GM21619 (cell line): Measurements from ENCODE around the gene PDE4C.

Source experiments
- ATAC-seq: cut with Tn5 transposase; IDR thresholded peaks from one replicate; pipeline ENCODE4 v1.9.1; 2021; ENCODE audit not compliant: unreplicated experiment

Gene PDE4C

DNA sequence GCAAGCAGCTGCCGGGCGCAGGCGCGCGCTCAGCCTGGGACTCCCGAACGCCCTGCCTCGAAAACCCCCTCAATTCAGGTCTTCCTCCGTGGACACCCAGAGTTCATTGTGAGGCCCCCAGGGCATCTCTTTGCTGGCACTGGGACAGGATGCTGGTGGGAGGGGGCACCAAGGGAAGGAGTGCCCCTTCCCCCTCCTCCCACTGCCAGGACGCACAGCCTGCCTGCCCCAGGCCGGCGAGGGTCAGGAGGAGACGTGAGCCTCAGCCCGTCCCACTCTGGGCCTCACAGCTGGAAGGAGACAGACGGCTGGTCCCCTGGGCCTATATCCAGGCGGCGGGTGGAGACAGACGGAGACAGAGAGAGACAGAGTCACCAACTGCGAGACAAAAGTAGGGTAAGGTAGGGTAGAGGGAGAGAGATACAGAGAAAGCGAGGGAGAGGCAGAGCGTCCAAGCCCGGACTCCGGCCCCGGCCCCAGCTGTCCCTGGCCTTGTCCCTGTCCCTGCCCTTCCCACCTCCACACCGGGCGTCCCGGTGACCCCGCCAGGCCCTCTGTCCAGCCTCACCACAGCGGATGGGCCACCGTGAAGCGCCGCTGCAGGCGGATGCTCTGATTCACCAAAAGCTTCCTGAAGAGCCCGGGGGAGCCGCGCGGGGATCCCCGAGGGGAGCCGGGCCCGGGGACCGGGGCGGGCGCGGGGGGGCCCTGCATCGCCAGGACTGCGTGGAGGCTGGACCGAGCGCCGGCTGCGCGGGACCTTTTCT is at the start of gene PDE4C:
Gene PDE4C, minus strand, starts transcription at position 737 of the 767 bp plus-strand sequence. Its CDS starts 23 bp downstream, at position 714.
- ATAC-seq = no peak

DNA sequence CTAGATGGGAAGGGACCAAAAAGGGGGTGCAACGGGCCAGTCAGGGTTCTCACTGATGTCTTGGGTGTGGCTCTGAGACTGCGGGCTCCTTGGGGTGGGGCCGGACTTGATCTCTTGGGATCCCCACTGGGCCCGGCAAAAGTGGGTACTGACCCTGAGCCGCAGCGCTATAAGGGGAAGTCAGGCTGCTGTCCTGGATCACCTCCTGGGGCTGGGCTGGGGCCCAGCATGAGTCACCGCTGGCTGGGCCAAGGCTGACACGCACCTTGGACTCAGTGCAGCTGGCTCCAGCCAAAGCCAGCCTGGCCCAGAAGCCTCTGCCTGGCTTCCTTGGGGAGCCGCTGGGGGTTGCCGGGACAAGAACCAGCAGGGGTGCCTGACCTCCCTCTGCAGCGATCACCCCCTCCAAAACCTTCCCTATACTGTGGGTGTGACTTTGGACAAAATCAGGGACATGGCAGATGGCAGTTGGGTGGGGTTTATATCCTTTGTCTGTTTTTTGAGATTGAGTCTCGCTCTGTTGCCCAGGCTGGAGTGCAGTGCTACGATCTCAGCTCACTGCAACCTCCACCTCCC is 48.6 kb upstream of the PDE4C start:
- no peak for ATAC-seq

DNA sequence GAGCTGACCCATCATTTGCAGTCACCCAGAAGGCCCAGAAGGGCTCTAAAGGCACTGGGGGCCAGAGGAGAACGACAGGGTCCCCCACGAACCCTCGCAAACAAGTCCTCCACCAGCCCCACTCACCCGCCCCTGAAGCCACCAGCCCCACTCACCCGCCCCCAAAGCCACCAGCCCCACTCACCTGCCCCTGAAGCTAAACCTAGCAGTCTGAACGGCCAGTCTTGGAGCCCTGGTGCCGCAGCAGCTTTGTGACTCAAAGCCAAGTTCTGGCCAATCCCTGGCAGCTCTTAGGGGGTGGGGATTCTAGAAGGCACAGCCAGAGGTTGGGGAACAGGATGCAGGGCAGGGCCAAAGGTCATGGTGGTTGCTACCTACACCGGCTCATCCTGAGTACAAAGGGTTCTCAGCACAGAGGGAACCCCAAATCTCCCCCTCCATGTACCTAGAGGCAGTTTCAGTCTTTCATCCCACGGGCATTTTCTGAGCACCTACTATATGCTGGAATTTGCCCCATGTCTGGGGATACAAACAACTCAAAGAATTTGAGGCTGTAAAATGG is 48.1 kb upstream of the PDE4C start, which contains the start of gene IQCN:
Gene IQCN, minus strand, starts transcription at position 234 of the 562 bp plus-strand sequence. CDS start 4,974 bp downstream, outside the sequence.
- no peak for ATAC-seq

DNA sequence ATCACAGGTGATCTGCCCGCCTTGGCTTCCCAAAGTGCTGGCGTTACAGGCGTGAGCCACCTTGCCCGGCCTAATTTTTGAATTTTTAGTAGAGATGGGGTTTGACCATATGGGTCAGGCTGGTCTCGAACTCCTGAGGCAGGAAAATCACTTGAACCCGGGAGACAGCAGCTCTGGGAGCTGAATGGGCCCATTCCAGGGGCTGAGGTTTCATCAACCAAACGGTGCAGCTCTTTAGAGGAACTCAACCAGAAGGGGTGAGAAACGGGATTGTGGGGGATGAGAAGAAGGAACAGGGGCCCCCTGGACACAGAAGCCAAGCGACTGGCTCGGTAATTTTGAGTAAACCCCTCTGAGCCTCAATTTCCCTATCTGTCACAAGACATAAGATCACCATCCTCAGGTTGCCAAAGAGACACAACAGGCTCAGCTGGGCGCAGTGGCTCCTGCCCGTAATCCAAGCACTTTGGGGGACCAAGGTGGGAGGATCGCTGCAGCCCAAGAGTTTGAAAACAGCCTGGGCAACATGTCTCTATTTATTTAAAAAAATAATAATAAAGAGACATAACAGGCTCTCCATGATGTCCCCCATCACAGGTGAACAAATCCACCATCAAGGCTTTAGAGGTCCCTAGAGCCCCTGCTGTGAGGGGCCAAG is 47.5 kb upstream of the PDE4C start:
- ATAC-seq = no peak

DNA sequence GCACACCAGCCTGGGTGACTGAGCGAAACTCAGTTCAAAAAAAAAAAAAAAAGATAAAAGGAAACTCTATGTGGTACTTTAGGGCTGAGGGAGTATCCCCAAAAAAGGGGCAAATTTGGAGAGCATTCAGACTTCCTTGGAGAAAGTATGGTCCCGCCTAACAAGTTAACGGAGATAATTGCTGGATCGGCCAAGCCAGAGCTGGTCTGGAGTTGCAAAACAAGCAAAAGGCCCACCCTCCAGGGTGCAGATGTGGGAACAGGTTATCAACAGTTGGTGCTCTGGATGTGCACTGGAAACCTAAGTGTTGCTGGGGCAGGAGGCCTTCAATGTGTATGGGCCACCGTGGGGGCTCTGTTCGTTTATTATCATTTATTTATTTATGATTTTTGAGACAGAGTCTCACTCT is 45.2 kb upstream of the PDE4C start:
- ATAC-seq = no peak

DNA sequence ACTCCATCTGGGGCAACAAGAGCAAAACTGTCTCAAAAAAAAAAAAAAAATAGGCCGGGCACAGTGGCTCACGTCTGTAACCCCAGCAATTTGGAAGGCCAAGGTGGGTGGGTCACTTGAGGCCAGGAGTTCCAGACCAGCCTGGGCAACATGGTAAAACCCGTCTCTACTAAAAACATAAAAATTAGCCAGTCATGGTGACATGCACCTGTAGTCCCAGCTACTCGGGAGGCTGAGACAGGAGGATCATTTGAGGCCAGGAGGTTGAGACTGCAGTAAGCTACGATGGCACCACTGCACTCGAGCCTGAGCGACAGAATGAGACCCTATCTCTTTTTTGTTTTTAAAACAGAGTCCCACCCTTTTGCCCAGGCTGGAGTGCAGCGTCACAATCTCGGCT is 44.1 kb upstream of the PDE4C start:
- no peak for ATAC-seq

DNA sequence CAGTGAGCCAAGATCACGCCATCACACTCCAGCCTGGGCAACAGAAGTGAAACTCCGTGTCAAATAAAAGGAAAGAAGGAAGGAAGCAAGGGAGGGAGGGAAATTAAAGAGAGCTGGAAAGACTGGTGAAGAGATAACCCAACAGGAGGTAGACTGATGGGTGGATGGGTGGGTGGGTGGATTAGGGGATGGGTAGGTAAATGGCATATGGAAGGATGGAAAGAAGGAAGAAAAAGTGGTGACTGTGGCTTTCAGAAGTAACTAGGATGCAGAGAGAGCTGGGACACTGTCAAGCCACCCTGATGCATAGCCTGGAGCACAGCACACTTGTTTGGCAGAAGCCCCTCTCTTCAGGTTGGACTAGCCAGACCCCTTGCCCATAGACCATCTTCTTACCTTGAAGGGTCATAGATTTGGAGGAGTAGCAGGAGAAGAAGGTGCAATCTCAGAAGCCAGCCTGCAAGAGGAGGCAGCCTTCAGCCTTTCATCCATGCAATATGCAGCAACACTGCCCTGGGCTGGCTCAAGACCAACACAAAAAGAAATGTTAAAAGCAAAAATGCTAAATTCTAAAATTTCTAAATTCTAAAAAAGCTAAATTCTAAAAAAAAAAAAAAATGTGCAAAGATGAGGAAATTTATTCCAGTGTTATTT is 43.0 kb upstream of the PDE4C start:
- ATAC-seq = no peak

DNA sequence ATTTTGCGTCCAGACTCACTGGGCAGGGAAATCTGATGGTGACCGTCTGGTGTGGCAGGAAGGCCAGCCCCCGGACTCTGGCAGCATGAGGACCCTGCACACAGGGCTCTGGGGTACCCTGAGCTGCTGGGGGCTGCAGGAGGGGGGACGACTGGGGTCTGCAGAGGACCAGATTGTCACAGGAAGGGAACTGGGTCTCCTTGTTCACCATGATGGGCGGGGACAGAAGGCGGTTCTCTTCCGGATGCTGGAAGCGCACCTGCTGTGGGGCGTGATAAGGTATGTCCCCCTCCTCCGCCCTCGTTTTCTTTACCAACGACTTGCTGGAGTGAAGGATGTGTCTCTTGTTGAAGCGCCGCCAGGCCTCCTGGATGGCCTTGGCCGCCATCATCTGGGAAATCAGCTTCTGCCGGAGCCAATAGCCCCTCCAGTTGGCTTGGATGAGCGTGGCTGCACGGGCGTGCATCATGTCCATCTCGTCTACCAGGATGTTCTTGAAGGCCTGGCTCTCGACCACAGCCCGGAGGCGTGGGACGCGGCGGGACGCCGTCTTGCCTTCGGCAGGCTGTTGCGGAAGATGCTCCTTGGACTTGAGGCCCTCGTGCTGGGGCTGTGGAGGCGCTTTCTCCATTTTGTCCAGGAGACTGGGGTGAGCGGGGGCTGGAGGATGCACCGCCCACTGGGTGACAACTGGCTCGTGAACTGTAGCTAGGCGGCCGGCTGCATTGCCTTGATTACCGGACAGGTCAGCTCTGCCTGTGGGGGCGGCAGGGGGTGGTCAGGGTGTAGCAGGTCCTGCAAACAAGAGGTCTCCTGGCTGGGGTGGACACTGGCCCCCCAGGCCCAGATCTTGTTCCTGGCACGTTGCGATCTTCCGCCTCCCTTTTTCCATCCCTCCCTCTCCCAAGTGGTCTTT is 40.8 kb upstream of the PDE4C start:
- ATAC-seq = no peak

DNA sequence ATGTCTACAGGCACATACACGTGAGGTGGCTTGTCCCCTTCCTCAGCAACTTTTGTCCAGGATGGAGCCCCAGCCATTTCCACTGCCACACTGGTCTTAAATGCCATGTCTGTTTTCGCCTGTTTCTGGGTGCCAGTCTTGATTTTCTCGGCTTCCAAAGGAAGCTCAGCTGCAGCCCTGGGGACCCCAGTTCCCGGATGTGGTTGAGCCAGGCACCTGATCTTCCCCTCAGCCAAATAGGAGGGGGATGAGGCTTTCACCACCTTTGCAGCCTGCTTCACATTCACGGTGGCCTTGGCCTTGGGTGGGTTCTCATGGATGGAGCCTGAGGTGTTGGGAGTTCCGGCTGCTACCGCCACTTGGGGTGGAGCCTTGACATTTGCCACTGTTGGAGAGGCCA is 39.3 kb upstream of the PDE4C start:
- no peak for ATAC-seq

DNA sequence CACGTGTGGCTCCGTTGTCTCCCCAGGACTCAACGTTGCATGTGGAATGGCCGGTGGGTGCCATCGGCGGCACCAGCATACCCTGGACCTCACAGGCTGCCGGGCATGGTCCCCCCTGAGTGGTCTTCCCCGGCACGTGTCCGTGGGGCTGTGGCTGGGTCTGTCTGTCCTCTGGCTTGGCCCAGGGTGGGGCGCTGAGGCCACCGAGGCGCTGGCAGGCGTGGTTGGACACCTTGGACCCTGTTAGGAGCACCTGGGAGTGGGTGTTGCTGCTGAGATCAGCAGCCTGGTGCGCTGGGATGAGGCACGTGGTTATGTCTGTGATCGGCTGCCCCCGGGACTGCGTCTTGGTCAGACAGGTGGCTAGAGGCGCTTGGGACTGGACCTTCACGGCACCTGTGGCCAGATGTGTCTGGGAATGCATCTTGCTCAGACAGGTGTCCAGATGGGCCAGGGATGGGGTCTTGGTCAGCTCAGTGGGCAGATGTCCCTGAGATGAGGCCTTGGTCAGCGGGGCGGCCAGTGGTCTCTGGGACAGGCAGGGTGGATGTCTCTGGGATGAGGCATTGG is 38.8 kb upstream of the PDE4C start:
- no peak for ATAC-seq

DNA sequence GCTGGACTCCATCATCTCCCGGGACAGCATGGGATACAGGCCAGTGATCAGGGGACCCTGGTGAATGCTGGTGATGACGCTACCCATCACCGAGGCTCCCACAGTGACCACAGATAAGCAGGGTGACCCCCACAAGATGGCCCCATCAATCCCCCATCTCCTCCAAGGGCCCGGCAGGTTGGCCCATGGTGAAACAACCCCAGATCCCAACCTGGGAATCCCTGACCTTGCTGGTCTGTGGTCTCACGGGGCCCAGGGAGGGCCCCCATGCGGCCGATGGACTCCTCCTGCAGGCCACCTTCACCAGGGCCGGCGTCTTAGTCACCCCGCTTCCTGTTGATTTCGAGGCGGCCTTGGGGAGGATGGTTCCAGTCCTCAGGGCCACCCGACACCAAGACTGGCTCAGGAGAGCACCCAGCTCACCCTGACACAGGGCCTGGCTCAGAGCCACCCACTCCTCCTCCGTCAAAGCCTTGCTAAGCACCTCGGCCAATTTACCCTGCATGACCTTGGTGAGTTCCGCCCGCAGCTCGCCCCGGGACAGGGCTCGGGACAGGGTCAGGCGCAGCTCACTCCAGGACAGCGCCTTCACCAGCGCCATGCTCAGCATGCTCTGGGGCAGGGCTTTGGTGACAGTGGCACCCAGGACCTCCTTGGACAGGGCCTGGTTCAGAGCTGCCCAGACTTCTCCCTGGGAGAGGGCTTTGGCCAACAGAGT is 38.1 kb upstream of the PDE4C start:
- no peak for ATAC-seq

DNA sequence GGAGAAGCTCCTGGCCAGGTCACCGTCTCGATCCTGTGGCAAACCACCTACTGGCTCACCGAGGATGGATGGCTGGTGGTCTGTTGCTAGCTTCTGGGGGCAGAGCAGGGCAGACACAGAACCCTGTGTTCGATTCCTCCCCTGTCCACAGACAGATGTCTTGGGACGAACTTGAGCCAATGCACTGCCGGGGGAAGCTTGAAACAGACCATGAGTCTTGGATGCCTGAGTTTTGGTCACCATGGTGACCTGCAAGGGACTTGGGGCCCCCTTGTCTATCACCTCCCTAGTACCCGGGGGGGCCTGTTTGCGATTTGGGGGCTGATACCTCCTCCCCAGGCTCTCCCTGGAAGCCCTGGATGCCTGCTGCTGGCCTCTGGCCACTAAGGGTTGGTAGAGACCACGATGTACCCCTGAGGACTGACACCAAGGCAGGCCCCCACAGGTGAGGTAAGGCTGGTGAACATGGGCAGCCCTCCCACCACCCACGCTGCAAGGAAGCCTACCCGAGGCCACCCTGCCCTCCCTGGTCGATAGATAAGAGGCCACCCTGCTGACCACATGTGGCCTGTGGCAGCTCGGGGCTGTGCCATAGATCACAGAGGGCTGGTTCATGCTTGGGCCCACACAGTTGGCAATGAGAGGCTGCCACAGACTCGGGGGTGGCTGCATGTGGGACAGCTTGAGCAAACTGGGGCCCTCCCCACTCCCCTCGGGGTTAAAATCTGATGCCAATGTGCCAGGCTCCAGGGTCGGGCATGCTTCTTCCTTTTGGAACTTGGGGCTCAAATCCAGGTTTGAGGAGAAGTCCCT is 37.3 kb upstream of the PDE4C start:
- no peak for ATAC-seq

DNA sequence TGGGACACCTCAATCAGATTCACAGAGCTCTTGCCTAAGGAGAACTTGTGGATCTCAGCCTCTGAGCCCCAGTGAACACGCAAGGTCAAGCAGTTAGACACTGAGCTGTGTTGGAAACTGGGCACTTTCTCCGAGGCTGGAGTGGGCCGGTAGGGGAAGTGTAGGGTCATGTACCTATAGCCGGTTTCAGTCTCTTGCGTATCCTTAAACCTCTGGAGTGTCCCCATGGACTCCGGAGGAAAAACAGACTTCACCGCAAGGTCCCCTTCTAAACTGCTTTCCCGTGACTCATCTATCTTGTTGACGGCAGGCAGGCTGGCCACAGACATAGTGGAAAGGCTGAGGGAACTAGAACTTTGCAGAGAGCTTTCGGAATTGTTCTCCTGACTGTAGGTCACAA is 36.7 kb upstream of the PDE4C start:
- no peak for ATAC-seq

DNA sequence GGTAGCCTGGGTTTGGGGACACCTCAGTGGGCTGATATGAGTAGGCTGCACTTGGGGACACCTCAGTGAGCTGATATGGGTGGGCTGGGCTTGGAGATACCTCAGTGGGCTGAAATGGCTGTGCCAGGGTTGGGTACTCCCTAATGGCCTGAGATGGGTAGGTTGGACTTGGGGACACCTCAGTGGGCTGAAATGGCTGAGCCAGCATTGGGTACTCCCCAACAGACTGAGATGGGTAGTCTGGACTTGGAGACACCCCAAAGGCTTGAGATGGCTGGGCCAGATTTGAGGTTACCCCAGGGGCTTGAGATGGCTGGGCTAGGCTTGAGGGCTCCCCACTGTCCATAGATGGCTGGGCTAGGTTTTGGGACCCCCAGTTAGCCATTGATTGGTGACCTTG is 35.9 kb upstream of the PDE4C start:
- ATAC-seq = no peak

DNA sequence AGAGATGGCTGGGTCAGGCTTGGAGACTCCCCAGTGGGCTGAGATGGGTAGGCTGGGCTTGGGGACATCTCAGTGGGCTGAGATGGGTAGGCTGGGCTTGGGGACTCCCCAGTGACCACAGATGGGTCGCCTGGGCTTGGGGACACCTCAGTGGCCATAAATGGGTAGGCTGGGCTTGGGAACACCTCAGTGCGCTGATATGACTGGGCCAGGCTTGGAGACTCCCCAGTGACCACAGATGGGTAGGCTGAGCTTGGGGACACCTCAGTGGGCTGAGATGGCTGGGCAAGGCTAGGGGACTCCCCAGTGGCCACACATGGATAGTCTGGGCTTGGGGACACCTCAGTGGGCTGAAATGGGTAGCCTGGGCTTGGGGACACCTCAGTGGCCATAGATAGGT is 35.2 kb upstream of the PDE4C start:
- no peak for ATAC-seq

DNA sequence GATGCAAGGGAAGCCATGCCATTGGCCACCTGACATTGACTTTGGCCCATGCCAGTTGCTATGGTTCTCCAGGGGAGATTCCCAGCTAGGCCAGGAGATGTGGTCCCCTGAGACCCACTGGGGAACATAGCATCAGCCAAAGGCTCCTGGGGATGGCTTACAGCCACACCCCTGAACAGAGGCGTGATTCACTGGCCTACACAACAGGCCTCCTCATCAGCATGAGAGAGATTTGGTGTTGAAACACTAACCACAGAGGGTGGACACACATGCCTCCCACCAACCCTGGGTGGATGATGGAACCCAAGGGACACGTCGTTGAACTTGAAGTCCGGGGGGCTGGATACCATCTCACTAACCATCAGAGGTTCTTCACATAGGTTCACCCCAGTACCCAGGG is 33.7 kb upstream of the PDE4C start:
- ATAC-seq = no peak

DNA sequence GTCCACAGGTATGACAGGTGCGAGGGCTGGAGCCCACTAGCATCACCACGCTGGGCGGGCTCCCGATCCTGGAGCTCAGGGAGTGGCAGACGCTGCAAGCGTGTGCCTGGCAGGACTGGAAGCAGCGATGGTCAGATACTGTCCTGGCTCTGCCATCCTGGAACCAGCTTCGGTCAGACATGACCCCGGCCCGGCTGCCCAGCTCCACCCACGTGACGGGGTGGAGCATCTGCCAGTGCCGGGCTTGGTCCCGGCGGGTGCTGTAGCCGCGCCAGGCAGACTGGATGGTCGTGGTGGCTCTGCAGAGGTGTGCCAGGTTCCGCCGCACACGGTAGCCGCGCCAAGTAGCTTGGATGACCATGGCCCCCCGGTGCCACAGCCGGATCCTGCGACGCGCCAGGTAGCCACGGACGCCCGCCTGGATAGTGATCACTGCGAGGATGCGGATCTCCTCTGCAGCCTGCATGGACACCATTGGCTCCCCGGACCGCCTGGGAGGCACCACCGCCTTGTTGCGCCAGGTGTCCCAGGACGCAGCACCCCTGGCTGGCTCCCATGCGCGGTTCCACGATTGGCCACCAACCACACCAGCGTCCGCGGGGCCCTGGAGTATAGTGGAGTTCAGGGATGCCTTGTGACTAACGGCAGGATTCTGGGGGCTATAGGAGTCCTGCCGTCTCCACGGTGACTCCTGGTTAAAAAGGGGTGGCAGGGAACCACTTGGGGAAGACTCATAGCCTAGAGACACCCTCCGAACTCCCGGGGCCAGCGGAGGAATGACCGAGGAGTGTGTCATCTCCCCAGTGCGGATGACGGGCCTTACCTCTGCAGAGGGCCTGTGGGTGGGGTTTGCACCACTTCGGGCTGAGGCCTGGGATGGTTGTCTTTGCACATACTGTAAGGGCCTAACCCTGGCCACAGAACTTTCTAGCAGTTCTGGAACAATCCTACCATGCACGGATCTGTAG is 31.5 kb upstream of the PDE4C start:
- ATAC-seq = no peak
